WTC11 (cell line): ENCODE results near the gene GPR152. TPM values are rescaled to one million over a fixed set of nuclear protein-coding genes. Genes with fewer than 3 reads are reported as not detected.

Experiments
- ATAC-seq: fragments of 200-7000 bp; cut with Tn5 transposase; 2 replicates; pipeline ENCODE4 v1.10.0; 2021; ENCODE audit warnings: mild to moderate bottlenecking, moderate library complexity
- CTCF ChIA-PET: fragments of 300-600 bp; sonication (Branson Sonifier 250); formaldehyde crosslinking; loops from one replicate; lab custom pipeline; 2021; ENCODE audit warnings: antibody characterized with exemption; lab: Charles Lee
- POLR2A ChIA-PET: fragments of 350-600 bp; sonication (Branson Sonifier 250); formaldehyde crosslinking; loops from one replicate; lab custom pipeline; 2021; ENCODE audit warnings: antibody characterized with exemption; lab: Charles Lee
- DNase-seq: peaks from one replicate; pipeline ENCODE4 v3.0.0; 2021; ENCODE audit warnings: low spot score
- H3K27ac Mint-ChIP-seq: 2 replicates; pipeline ENCODE4 v1.8.0; 2021; ENCODE audit warnings: mixed read lengths
- H3K27me3 Mint-ChIP-seq: 2 replicates; pipeline ENCODE4 v1.8.0; 2021; ENCODE audit warnings: low read depth, mild to moderate bottlenecking, moderate library complexity, mixed read lengths
- H3K36me3 Mint-ChIP-seq: 2 replicates; pipeline ENCODE4 v1.8.0; 2021; ENCODE audit warnings: mixed read lengths
- H3K4me1 Mint-ChIP-seq: 2 replicates; pipeline ENCODE4 v1.8.0; 2022; ENCODE audit warnings: mixed read lengths
- H3K4me3 Mint-ChIP-seq: 2 replicates; pipeline ENCODE4 v1.8.0; 2021; ENCODE audit warnings: mild to moderate bottlenecking, moderate library complexity, mixed read lengths
- H3K9me3 Mint-ChIP-seq: 2 replicates; pipeline ENCODE4 v1.8.0; 2021; ENCODE audit warnings: mixed read lengths
- CREM ChIP-seq: sonication (generic); formaldehyde crosslinking; IDR thresholded peaks from 2 replicates; pipeline ENCODE4 v1.8.1; 2022; ENCODE audit warnings: mild to moderate bottlenecking, missing genetic modification reagents, moderate library complexity
- ELF4 ChIP-seq: sonication (generic); formaldehyde crosslinking; IDR thresholded peaks from 2 replicates; pipeline ENCODE4 v1.8.1; 2022; ENCODE audit warnings: low read depth, mild to moderate bottlenecking, moderate library complexity, missing genetic modification reagents
- EMX1 ChIP-seq: fragments of 250-450 bp; sonication (Bioruptor Pico); IDR thresholded peaks from 2 replicates; pipeline ENCODE4 v1.8.0; 2021; ENCODE audit warnings: mild to moderate bottlenecking
- ESRRA ChIP-seq: sonication (generic); formaldehyde crosslinking; IDR thresholded peaks from 2 replicates; pipeline ENCODE4 v1.8.1; 2022; ENCODE audit warnings: mild to moderate bottlenecking, missing genetic modification reagents, borderline replicate concordance
- ETV6 ChIP-seq: sonication (generic); formaldehyde crosslinking; IDR thresholded peaks from 2 replicates; pipeline ENCODE4 v1.8.1; 2022; ENCODE audit warnings: mild to moderate bottlenecking, missing genetic modification reagents
- FOXK1 ChIP-seq: sonication (generic); formaldehyde crosslinking; IDR thresholded peaks from 2 replicates; pipeline ENCODE4 v1.8.0; 2022; ENCODE audit warnings: mild to moderate bottlenecking, moderate library complexity, missing genetic modification reagents
- FOXP1 ChIP-seq: sonication (generic); formaldehyde crosslinking; IDR thresholded peaks from 2 replicates; pipeline ENCODE4 v1.8.0; 2022; ENCODE audit warnings: missing genetic modification reagents, mild to moderate bottlenecking, moderate library complexity, borderline replicate concordance
- GABPB1 ChIP-seq: sonication (generic); formaldehyde crosslinking; IDR thresholded peaks from 2 replicates; pipeline ENCODE4 v1.8.1; 2023; ENCODE audit warnings: mild to moderate bottlenecking, missing genetic modification reagents
- GRHL2 ChIP-seq: fragments of 250-450 bp; sonication (Bioruptor Pico); IDR thresholded peaks from 2 replicates; pipeline ENCODE4 v1.8.0; 2022; ENCODE audit warnings: mild to moderate bottlenecking, moderate library complexity; ENCODE audit not compliant: insufficient replicate concordance, severe bottlenecking
- IRF2 ChIP-seq: sonication (generic); formaldehyde crosslinking; IDR thresholded peaks from 2 replicates; pipeline ENCODE4 v1.8.0; 2022; ENCODE audit warnings: low read depth, missing genetic modification reagents, borderline replicate concordance
- NFYB ChIP-seq: sonication (generic); formaldehyde crosslinking; conservative IDR thresholded peaks from 2 replicates; pipeline ENCODE4 v1.8.0; 2022; ENCODE audit warnings: low read depth, missing genetic modification reagents
- RORB ChIP-seq: fragments of 250-450 bp; sonication (Bioruptor Pico); IDR thresholded peaks from 2 replicates; pipeline ENCODE4 v1.9.0; 2021; ENCODE audit warnings: mild to moderate bottlenecking
- SP1 ChIP-seq: sonication (generic); formaldehyde crosslinking; conservative IDR thresholded peaks from 2 replicates; pipeline ENCODE4 v1.8.1; 2022; ENCODE audit warnings: missing genetic modification reagents
- ZNF219 ChIP-seq: sonication (generic); formaldehyde crosslinking; IDR thresholded peaks from 2 replicates; pipeline ENCODE4 v1.8.0; 2023; ENCODE audit warnings: missing genetic modification reagents, mild to moderate bottlenecking, borderline replicate concordance
- ZNF263 ChIP-seq: sonication (generic); formaldehyde crosslinking; IDR thresholded peaks from 2 replicates; pipeline ENCODE4 v1.8.1; 2022; ENCODE audit warnings: low read depth, mild to moderate bottlenecking, moderate library complexity, missing genetic modification reagents
- ZNF423 ChIP-seq: fragments of 250-450 bp; sonication (Bioruptor Pico); IDR thresholded peaks from 2 replicates; pipeline ENCODE4 v2.1.2; 2022; ENCODE audit warnings: mild to moderate bottlenecking, moderate library complexity
- total RNA-seq: library from RNA; stranded (reverse); gene quantifications from 3 replicates; pipeline ENCODE4 v1.2.3, GENCODE V29; 2021
- TF ChIP-seq, protein P1 (sequence below): fragments of 250-450 bp; sonication (Bioruptor Pico); IDR thresholded peaks from 2 replicates; pipeline ENCODE4 v1.9.0; 2021; ENCODE audit warnings: mild to moderate bottlenecking
- TF ChIP-seq, protein P2 (sequence below): sonication (generic); formaldehyde crosslinking; IDR thresholded peaks from 2 replicates; pipeline ENCODE4 v1.8.1; 2022; ENCODE audit warnings: low read depth, mild to moderate bottlenecking, moderate library complexity, missing genetic modification reagents, borderline replicate concordance
- TF ChIP-seq, protein P3 (sequence below): fragments of 200-600 bp; IDR thresholded peaks from 2 replicates; pipeline ENCODE4 v1.8.0; 2022; ENCODE audit warnings: antibody characterized with exemption
- TF ChIP-seq, protein P4 (sequence below): fragments of 250-450 bp; sonication (Bioruptor Pico); conservative IDR thresholded peaks from 2 replicates; pipeline ENCODE4 v1.9.0; 2021; ENCODE audit warnings: mild to moderate bottlenecking
- TF ChIP-seq, protein P5 (sequence below): sonication (generic); formaldehyde crosslinking; IDR thresholded peaks from 2 replicates; pipeline ENCODE4 v1.8.1; 2023; ENCODE audit warnings: mild to moderate bottlenecking, missing genetic modification reagents, borderline replicate concordance

The GPR152 gene
- total RNA-seq, 1 experiment from 2014 or later = not detected

DNA sequence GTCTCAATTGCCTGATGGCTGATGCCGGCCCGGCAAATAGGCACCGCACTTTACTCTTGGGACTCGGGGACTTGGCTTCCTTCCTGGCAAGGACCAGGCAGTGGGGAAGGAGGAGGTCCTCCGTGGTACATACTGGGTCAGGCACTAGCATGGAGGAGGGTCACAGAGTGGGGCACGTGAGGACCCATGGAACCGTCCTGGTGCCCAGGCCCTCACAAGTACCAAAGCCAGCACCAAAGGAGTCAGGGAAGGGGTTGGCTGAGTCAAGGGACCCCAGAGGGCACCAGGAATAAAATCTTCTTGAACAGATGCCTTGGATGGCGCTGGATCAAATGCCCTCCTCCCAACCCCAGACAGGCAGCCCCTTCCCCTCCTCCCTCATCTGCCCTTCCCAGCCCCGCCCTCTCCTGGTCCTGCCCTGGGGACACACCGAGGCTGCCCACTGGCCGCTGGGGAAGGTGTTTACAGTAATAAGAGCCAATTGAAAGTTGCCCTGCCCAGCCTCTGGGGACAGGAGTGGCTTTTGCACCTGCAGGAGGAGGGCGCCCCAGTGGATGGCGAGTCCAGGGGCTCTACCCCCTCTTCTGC lies 42.7 kb downstream of the GPR152 start:
- Mint-ChIP-seq H3K4me1 (peaks cover 16% of the 10 kb centered on the region), H3K9me3 (no peaks in the 10 kb centered on the region), H3K27ac (no peak overlapping the region; the same call in 1 of the 2 replicates), H3K4me3 (peak overlapping the region; percentile 22; the same call in 1 of the 2 replicates), H3K36me3 (no peaks in the 10 kb centered on the region), H3K27me3 (peaks cover 21% of the 10 kb centered on the region)
- CTCF ChIA-PET = no interaction called here
- ATAC-seq = peak; percentile 89
- TF ChIP-seq, protein P1, sequence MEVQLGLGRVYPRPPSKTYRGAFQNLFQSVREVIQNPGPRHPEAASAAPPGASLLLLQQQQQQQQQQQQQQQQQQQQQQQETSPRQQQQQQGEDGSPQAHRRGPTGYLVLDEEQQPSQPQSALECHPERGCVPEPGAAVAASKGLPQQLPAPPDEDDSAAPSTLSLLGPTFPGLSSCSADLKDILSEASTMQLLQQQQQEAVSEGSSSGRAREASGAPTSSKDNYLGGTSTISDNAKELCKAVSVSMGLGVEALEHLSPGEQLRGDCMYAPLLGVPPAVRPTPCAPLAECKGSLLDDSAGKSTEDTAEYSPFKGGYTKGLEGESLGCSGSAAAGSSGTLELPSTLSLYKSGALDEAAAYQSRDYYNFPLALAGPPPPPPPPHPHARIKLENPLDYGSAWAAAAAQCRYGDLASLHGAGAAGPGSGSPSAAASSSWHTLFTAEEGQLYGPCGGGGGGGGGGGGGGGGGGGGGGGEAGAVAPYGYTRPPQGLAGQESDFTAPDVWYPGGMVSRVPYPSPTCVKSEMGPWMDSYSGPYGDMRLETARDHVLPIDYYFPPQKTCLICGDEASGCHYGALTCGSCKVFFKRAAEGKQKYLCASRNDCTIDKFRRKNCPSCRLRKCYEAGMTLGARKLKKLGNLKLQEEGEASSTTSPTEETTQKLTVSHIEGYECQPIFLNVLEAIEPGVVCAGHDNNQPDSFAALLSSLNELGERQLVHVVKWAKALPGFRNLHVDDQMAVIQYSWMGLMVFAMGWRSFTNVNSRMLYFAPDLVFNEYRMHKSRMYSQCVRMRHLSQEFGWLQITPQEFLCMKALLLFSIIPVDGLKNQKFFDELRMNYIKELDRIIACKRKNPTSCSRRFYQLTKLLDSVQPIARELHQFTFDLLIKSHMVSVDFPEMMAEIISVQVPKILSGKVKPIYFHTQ (CRISPR knock-in tag) = no peak
- TF ChIP-seq SP1 (peak; percentile 47; the same call in 1 of the 2 replicates), FOXP1 (CRISPR knock-in tag) (0 out of 2 replicates have a peak, but pooled peaks have one; percentile 65), FOXK1 (peak; percentile 91), NFYB (CRISPR knock-in tag) (peak; percentile 57; the same call in 1 of the 2 replicates), ZNF263 (no peak), GRHL2 (CRISPR knock-in tag) (no peak), ETV6 (no peak)
- TF ChIP-seq, protein P2, sequence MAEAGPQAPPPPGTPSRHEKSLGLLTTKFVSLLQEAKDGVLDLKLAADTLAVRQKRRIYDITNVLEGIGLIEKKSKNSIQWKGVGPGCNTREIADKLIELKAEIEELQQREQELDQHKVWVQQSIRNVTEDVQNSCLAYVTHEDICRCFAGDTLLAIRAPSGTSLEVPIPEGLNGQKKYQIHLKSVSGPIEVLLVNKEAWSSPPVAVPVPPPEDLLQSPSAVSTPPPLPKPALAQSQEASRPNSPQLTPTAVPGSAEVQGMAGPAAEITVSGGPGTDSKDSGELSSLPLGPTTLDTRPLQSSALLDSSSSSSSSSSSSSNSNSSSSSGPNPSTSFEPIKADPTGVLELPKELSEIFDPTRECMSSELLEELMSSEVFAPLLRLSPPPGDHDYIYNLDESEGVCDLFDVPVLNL = no peak
- TF ChIP-seq, protein P3, sequence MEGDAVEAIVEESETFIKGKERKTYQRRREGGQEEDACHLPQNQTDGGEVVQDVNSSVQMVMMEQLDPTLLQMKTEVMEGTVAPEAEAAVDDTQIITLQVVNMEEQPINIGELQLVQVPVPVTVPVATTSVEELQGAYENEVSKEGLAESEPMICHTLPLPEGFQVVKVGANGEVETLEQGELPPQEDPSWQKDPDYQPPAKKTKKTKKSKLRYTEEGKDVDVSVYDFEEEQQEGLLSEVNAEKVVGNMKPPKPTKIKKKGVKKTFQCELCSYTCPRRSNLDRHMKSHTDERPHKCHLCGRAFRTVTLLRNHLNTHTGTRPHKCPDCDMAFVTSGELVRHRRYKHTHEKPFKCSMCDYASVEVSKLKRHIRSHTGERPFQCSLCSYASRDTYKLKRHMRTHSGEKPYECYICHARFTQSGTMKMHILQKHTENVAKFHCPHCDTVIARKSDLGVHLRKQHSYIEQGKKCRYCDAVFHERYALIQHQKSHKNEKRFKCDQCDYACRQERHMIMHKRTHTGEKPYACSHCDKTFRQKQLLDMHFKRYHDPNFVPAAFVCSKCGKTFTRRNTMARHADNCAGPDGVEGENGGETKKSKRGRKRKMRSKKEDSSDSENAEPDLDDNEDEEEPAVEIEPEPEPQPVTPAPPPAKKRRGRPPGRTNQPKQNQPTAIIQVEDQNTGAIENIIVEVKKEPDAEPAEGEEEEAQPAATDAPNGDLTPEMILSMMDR = no peak
- DNase-seq = peak; percentile 85
- POLR2A ChIA-PET = no interaction called here

DNA sequence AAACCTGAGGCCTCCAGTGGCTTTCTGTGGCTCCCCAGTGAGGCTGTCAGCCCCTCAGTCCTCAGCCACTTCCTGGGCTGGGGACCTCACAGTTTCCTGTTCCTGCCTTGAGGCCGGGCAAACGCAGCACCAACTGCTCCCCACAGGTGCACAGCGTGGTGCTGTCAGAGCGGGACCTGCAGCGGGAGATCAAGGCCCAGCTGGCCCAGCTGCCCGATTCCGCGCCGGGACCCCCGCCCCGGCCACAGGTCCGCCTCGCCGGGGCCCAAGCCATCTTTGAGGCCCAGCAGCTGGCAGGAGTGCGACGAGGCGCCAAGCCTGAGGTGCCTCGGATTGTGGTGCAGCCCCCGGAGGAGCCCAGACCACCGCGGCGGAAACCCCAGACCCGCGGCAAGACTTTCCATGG lies 43.3 kb downstream of the GPR152 start:
- POLR2A ChIA-PET = no interaction called here
- CTCF ChIA-PET = no interaction called here
- no peak overlapping the region for H3K27ac Mint-ChIP-seq
- DNase-seq (no peak), ATAC-seq (no peak)
- H3K4me1 Mint-ChIP-seq = peaks cover 16% of the 10 kb centered on the region
- no peaks in the 10 kb centered on the region for H3K36me3 Mint-ChIP-seq
- H3K4me3 Mint-ChIP-seq = no peak overlapping the region
- H3K9me3 Mint-ChIP-seq = no peaks in the 10 kb centered on the region
- H3K27me3 Mint-ChIP-seq = peaks cover 21% of the 10 kb centered on the region
- TF ChIP-seq ZNF423 (CRISPR knock-in tag) (no peak), ESRRA (CRISPR knock-in tag) (no peak), RORB (CRISPR knock-in tag) (no peak), ZNF219 (CRISPR knock-in tag) (no peak), CREM (CRISPR knock-in tag) (no peak), GABPB1 (no peak), EMX1 (CRISPR knock-in tag) (no peak), IRF2 (CRISPR knock-in tag) (no peak), ELF4 (CRISPR knock-in tag) (no peak)
- TF ChIP-seq, protein P4, sequence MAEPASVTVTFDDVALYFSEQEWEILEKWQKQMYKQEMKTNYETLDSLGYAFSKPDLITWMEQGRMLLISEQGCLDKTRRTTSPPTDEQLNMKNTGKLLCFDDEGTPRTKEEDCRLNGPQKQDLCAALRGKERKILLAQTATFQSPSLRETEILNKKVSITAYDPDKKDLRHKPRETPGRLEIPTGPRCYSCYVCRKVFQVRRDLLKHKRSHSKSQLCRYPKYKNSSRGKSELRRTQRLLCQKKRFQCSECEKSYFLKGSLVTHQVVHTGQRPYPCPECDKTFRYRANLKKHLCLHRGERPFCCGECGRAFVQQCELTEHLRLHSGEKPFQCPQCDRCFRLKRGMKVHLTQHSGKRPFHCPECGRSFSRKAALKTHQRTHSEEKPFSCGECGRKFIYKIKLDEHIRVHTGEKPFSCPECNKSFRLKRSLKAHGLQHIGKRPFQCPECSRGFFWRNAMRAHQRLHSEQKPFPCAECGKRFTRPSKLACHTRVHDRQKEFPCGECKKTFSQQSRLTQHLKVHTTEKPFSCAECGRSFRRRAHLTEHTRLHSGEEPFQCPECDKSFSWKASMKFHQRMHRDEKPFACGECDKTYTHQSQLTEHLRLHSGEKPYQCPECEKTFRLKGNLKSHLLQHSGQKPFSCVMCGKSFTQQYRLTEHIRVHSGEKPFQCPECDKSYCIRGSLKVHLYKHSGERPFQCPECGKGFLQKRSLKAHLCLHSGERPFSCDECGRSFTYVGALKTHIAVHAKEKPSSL (CRISPR knock-in tag) = no peak
- TF ChIP-seq, protein P5, sequence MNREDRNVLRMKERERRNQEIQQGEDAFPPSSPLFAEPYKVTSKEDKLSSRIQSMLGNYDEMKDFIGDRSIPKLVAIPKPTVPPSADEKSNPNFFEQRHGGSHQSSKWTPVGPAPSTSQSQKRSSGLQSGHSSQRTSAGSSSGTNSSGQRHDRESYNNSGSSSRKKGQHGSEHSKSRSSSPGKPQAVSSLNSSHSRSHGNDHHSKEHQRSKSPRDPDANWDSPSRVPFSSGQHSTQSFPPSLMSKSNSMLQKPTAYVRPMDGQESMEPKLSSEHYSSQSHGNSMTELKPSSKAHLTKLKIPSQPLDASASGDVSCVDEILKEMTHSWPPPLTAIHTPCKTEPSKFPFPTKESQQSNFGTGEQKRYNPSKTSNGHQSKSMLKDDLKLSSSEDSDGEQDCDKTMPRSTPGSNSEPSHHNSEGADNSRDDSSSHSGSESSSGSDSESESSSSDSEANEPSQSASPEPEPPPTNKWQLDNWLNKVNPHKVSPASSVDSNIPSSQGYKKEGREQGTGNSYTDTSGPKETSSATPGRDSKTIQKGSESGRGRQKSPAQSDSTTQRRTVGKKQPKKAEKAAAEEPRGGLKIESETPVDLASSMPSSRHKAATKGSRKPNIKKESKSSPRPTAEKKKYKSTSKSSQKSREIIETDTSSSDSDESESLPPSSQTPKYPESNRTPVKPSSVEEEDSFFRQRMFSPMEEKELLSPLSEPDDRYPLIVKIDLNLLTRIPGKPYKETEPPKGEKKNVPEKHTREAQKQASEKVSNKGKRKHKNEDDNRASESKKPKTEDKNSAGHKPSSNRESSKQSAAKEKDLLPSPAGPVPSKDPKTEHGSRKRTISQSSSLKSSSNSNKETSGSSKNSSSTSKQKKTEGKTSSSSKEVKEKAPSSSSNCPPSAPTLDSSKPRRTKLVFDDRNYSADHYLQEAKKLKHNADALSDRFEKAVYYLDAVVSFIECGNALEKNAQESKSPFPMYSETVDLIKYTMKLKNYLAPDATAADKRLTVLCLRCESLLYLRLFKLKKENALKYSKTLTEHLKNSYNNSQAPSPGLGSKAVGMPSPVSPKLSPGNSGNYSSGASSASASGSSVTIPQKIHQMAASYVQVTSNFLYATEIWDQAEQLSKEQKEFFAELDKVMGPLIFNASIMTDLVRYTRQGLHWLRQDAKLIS (CRISPR knock-in tag) = no peak
- TF ChIP-seq, protein P1 (CRISPR knock-in tag) = no peak
